NOMO-1 treated with dmso at 0.1 percent for 144 hours (cell line): ENCODE measurements around the gene SFXN3.

Experiments used
- DNase-seq: peaks from one replicate; lab custom pipeline; 2025; ENCODE audit not compliant: unreplicated experiment; lab: John Stamatoyannopoulos, UW

Gene SFXN3

DNA sequence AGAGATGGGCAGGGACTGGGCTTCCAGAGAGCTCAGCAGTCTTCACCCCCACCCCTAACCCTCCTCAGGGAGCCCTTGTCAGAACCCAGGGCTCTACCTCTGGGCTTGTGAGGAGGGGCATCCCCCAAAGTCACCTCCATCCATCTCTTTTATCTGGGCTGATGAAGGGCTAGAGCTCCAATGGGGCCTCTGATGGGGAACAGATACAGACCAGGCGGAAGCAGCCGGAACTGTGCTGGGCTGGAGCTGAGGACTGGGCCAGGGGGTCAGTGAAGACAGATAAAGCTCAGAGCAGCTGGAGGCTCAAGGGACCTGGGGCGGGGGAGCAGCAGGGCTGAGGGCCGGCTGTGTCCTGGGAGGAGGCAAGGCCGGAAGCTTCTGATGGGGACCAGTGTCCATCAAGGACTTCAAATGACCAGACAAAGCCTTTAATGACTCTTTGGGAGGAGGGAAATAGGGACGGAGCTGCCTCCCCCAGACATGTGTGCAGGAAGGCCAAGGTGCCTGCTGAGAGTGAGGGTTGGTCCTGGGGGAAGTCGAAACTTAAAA, 40.9 kb downstream of the SFXN3 start:
- no peak for DNase-seq

- DNase-seq, result no peak
These were observed 41.9 kb downstream of the SFXN3 start for GRCh38 chr10:101072923-101073322.

DNA sequence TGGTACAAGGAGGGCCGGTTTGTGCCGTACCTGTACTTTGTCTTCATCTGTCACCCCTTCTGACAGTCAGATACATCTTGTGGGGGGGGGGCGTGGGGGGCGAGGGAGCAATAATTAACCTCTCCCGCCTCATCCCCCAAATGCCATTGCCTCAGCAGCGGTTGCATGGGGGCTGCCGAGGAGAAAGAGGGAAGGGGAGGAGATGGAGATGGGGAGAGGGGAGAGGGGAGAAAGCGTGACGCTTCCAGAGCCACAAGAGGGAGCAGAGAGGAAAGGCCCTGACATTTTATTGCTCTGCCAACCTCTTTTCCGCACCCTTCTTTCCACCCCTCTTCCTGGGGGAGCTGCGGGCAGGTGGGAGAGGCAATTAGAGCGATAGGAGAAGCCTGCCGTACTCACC, 42.6 kb downstream of the SFXN3 start:
- no peak for DNase-seq

DNA sequence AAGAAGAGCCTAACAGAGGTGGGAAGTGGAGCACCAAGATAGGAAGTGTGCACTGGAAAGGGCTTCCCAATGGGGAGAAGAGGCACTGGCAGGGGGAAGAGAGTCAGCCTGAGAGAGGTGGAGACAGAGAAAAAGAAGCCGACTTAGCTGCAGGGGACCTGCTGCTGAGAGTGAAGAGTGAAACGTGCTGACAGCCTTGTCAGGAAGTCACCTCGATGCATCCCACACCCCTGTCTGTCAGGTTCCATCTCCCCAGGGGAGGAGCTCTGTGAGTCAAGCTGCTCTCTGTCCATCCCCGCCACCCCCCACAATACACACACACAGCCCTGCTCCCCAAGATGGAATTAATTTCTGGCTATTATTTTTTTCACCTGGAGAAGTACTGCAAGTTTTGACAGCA, 44.7 kb downstream of the SFXN3 start:
- DNase-seq, result no peak

DNA sequence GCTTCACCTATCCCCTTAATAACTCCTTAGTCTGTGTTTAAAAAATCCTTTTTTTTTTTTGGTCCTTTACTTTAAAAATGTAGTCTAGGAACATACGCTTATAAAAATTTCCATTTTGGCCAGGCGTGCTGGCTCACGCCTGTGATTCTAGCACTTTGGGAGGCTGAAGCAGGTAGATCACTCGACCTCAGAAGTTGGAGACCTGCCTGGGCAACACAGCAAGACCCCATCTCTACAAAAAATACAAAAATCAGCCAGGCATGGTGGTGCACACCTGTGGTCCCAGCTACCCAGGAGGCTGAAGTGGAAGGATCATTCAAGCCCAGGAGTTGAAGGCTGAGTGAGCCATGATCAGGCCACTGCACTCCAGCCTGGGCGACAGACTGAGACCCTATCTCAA, 45.6 kb downstream of the SFXN3 start:
- no peak for DNase-seq

DNA sequence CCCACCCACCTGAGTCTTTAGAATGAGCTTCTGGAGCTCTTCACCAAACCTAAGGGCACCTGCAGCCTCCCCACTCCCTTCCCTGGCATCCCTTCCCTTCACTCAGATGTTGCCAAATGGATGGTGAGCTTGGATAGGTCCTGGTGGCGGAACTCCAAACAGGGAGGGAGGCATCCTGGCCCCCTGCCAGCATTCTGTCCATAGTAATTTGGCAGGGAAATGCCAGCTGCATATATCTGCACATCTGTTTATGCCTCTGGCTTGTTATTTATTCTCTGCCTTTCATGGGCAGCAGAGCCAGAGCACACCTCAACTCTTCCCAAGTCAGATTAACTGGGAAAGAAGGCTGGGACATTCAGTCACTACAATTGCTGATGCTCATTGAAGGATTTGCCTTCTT, 48.8 kb downstream of the SFXN3 start:
- DNase-seq, result no peak

- DNase-seq, result no peak
These were observed 50.2 kb downstream of the SFXN3 start for GRCh38 chr10:101080933-101081931.

DNA sequence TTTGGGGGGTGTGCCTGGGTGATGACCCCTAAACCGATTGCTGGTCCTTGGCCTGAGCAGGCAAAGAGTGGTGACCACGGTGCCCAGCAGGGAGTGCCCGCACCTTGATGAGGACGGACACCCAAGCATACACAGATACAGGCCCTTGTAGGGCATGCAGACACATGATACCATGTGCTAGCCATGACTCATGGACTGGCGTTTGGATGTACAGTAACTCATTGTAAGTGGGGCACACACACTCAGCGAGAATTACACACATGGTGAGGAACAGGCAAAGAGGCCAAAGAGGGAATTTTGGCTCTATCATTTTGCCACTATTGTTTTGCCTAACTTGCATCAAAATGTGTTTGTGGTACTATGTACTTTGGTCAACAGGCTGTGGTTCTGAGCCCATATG, 54.8 kb downstream of the SFXN3 start:
- DNase-seq, result no peak

DNA sequence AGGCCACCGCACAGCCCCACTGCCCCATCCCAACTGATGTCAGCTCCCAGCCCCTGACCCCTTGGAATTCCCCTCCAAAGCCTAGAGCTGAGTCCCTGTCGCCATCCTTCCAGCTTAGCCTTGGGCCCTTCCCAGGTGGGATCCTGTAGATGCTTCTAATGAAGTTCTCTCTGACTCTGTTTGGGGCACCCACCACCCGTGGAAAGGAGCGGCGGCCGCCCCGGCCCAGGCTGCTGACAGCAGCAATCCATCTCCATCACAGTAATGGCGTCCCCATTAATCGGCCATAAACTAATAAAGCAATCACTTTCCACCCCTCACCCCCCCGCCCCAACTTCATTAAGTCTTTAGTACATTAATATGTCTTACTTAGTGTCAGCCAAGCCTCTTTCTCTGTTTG, 56.3 kb downstream of the SFXN3 start:
- no peak for DNase-seq

DNA sequence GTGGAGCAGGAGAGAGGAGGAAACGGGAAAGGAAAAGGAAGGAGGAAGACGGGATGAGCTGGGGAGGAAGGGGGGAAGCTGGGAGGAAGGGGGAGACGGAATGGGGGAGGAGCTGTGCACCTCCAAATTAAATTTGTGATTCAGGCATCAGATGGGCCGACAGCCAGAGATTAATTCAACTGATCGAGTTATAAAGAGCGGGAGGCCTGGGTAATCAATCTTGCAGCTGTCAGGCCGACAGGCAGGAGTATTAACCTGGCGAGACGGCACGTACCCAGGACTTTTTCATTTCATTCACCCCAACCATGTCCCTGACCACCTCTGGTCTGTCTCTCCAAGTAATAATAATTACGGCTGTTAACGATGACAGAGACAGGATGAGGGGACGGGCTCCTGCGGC, 56.9 kb downstream of the SFXN3 start:
- no peak for DNase-seq

- DNase-seq, result no peak
These were observed 58.7 kb downstream of the SFXN3 start for GRCh38 chr10:101089520-101090299.

DNA sequence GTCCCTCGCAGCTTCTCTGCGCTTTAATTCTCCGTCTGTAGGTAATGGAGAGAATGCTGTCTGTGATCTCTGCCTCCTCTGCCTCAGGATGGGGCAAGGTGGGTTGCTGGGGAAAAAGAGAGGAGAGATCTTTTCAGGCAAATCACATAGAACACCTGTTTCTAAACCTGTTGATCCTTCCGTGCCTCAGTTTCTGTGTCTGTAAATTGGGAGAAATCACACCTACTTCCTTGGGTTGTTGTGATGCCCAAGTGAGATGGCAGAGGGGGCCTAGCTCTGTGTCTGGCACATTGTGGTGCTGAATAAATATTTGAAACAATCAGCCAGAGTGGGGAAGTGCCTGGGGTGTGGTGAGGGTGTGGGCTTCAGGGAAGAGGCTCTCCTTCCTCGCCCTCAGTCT, 59.6 kb downstream of the SFXN3 start:
- no peak for DNase-seq
